Measurements from ENCODE around the gene VKORC1.

DNA sequence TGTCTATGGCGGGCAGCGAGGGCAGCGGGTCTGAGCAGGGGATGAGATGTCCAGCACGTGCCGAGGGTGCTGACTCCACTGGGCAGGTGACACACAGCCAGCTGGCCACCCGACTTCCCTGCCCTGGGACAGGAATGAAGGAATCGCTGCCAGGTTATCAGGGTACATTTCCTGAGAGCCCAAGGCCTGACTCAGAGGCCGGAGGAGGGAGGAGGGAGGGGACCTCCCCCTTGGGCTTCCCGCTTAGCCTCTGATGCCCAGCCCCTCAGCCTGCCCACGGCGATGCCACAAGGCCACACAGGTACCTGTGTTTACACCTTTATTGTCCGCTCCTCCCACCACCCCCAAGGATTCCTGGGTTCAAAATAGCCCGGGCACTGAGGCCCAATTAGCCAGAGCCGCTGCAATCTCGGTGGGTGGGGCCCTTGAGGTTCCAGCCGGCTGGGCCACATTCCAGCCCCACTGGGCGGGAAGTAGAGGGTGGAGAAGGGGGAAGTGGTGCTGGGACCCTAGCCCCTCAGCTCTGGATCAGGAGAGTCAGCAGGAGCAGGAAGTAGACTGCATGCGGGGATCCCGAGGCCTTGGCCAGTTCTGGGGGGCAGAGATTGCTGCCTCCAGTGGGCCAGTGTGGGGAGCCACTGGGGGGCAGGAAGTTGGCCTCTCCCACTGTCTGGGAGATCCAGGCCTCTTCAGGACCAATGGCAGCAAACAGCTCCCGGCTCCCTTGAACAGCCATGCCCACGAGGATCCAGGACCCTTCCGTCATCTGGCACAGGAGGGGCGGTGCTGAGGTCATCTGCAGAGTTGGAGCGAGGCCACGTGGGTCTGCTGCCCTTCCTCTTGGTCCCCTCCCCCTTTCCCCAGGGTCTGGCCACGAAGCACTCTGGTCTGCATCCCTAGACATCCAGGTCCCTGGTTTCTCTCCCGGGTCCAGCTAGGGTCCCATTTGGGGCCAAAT, 44.3 kb upstream of the VKORC1 start:
- TF ChIP-seq, protein P1, sequence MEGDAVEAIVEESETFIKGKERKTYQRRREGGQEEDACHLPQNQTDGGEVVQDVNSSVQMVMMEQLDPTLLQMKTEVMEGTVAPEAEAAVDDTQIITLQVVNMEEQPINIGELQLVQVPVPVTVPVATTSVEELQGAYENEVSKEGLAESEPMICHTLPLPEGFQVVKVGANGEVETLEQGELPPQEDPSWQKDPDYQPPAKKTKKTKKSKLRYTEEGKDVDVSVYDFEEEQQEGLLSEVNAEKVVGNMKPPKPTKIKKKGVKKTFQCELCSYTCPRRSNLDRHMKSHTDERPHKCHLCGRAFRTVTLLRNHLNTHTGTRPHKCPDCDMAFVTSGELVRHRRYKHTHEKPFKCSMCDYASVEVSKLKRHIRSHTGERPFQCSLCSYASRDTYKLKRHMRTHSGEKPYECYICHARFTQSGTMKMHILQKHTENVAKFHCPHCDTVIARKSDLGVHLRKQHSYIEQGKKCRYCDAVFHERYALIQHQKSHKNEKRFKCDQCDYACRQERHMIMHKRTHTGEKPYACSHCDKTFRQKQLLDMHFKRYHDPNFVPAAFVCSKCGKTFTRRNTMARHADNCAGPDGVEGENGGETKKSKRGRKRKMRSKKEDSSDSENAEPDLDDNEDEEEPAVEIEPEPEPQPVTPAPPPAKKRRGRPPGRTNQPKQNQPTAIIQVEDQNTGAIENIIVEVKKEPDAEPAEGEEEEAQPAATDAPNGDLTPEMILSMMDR (conservative IDR thresholded peaks at IDR 0.05), result no peak
- no peak for TF ChIP-seq ZFX (IDR thresholded peaks at IDR 0.05)

All from C4-2B (cell line).